ENCODE measurements around the gene IFT80.

DNA sequence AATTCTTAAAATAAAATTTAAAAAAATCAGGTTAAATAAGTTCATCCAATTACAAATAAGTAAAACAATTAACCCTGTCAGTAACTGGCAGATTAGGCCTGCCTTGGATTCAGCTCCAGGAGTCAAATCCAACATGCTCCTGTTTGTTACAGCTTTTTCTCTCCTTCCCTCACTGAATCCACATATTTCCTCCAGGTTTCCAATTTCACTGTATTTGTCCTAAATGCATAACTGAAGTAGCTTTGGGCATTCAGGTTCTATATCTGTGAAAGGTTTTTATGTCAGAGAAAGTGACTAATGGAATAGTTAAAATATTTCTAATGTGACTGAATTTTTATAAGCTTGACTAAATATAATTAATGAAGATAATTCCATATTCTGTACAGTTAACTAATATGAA lies 79.7 kb downstream of the IFT80 start:
- TF ChIP-seq, protein P1, sequence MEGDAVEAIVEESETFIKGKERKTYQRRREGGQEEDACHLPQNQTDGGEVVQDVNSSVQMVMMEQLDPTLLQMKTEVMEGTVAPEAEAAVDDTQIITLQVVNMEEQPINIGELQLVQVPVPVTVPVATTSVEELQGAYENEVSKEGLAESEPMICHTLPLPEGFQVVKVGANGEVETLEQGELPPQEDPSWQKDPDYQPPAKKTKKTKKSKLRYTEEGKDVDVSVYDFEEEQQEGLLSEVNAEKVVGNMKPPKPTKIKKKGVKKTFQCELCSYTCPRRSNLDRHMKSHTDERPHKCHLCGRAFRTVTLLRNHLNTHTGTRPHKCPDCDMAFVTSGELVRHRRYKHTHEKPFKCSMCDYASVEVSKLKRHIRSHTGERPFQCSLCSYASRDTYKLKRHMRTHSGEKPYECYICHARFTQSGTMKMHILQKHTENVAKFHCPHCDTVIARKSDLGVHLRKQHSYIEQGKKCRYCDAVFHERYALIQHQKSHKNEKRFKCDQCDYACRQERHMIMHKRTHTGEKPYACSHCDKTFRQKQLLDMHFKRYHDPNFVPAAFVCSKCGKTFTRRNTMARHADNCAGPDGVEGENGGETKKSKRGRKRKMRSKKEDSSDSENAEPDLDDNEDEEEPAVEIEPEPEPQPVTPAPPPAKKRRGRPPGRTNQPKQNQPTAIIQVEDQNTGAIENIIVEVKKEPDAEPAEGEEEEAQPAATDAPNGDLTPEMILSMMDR (IDR thresholded peaks at IDR 0.05) = no peak
- TF ChIP-seq POLR2A (IDR thresholded peaks at IDR 0.05) = no peak

Measured in uterus (tissue), 2 donors.